Endodermal cell (in vitro differentiated cells): Measurements from ENCODE around the gene MYBPC1. TPM values are rescaled to one million over a fixed set of nuclear protein-coding genes. Genes with fewer than 3 reads are reported as not detected.
"Not testable (repeated sequence)": the region's sequence is repeated elsewhere in the genome, so short reads cannot be mapped to it uniquely, and the experiment has no call there.

Experiments
- DNase-seq: peaks from one replicate; pipeline ENCODE4 v3.0.0-alpha.2; 2017
- H3K27ac ChIP-seq: 2 replicates; pipeline ENCODE4 v1.5.1; 2013; ENCODE audit warnings: mild to moderate bottlenecking, low read depth, low read length, moderate library complexity
- H3K27me3 ChIP-seq: 2 replicates; pipeline ENCODE4 v1.6.1; 2013; ENCODE audit warnings: mild to moderate bottlenecking, low read length, moderate library complexity; ENCODE audit not compliant: insufficient read depth, control insufficient read depth, poor library complexity, severe bottlenecking
- H3K36me3 ChIP-seq: 2 replicates; pipeline ENCODE4 v1.7.0; 2013; ENCODE audit warnings: mild to moderate bottlenecking, low read length, moderate library complexity; ENCODE audit not compliant: control insufficient read depth, insufficient read depth
- H3K4me1 ChIP-seq: one replicate; pipeline ENCODE4 v1.7.0; 2013; ENCODE audit warnings: low read length; ENCODE audit not compliant: control insufficient read depth, insufficient read depth
- H3K4me3 ChIP-seq: 2 replicates; pipeline ENCODE4 v1.5.1; 2013; ENCODE audit warnings: mild to moderate bottlenecking, low read length, moderate library complexity
- H3K9ac ChIP-seq: 2 replicates; pipeline ENCODE4 v1.6.1; 2013; ENCODE audit warnings: mild to moderate bottlenecking, low read length, moderate library complexity; ENCODE audit not compliant: poor library complexity, severe bottlenecking; ENCODE audit errors: extremely low read depth
- H3K9me3 ChIP-seq: 2 replicates; pipeline ENCODE4 v1.6.1; 2013; ENCODE audit warnings: mild to moderate bottlenecking, low read length, moderate library complexity; ENCODE audit not compliant: control insufficient read depth
- H3K27ac Mint-ChIP-seq: 2 replicates; pipeline ENCODE4 v1.8.0; 2020; ENCODE audit warnings: mixed read lengths
- H3K27me3 Mint-ChIP-seq: 2 replicates; pipeline ENCODE4 v1.8.0; 2021; ENCODE audit warnings: mild to moderate bottlenecking, mixed read lengths; ENCODE audit not compliant: insufficient read depth
- H3K36me3 Mint-ChIP-seq: 2 replicates; pipeline ENCODE4 v1.8.0; 2020; ENCODE audit warnings: low read depth, mixed read lengths
- H3K4me1 Mint-ChIP-seq: 2 replicates; pipeline ENCODE4 v1.8.0; 2020; ENCODE audit warnings: mixed read lengths
- H3K4me3 Mint-ChIP-seq: 2 replicates; pipeline ENCODE4 v1.8.0; 2020; ENCODE audit warnings: mild to moderate bottlenecking, moderate library complexity, mixed read lengths
- H3K9me3 Mint-ChIP-seq: 2 replicates; pipeline ENCODE4 v1.8.0; 2020; ENCODE audit warnings: mild to moderate bottlenecking, mixed read lengths
- CTCF ChIP-seq: fragments of 200-600 bp; sonication (generic); conservative IDR thresholded peaks from 2 replicates; pipeline ENCODE4 v1.5.0; 2021; ENCODE audit warnings: antibody characterized with exemption, mild to moderate bottlenecking
- WGBS, 2 experiments: methylation state at CpG; one replicate each; pipeline versions ENCODE4 v1.1.5 to v1.1.7; 2013; ENCODE audit warnings: missing lambda C conversion rate in 2 of 2, mixed read lengths in 1 of 2; ENCODE audit not compliant: insufficient coverage in 1 of 2, insufficient read length in 1 of 2; 5-methylcytosine and 5-hydroxymethylcytosine counted together
- total RNA-seq, 2 donors: library from RNA; stranded (reverse); fragmentation: NEBNext Ultra II Directional in 1 of 2; extraction: Animal tissue kit (Norgen Biotek cat#: 25700) in 1 of 2; gene quantifications; 2 replicates in 1 of 2; 3 replicates in 1 of 2; pipeline ENCODE4 v1.2.1, GENCODE V29; 2021

The MYBPC1 gene
- total RNA-seq, 2 donors from 2014 or later: not detected

- no peaks in the 10 kb centered on the region for H3K36me3 Mint-ChIP-seq
- no peak overlapping the region for H3K27ac Mint-ChIP-seq
- H3K4me1 Mint-ChIP-seq: no peaks in the 10 kb centered on the region
- Histone ChIP-seq H3K9ac (no peak overlapping the region), H3K27me3 (no peaks in the 10 kb centered on the region), H3K4me3 (no peak overlapping the region), H3K27ac (no peak overlapping the region), H3K4me1 (no peaks in the 10 kb centered on the region), H3K36me3 (peaks cover 6% of the 10 kb centered on the region), H3K9me3 (no peaks in the 10 kb centered on the region)
- H3K4me3 Mint-ChIP-seq: no peak overlapping the region
- no peaks in the 10 kb centered on the region for H3K9me3 Mint-ChIP-seq
- no peak for TF ChIP-seq CTCF
- H3K27me3 Mint-ChIP-seq: no peaks in the 10 kb centered on the region
- DNase-seq: no peak
Observed at GRCh38 chr12:101729842-101730241, 135.1 kb downstream of the MYBPC1 start.

- Mint-ChIP-seq H3K36me3 (no peaks in the 10 kb centered on the region), H3K27ac (no peak overlapping the region), H3K4me3 (no peak overlapping the region), H3K9me3 (no peaks in the 10 kb centered on the region), H3K27me3 (no peaks in the 10 kb centered on the region), H3K4me1 (no peaks in the 10 kb centered on the region)
- H3K27me3 ChIP-seq: no peaks in the 10 kb centered on the region
- no peak overlapping the region for H3K27ac ChIP-seq
- no peak for DNase-seq
- no peak overlapping the region for H3K4me3 ChIP-seq
- H3K9ac ChIP-seq: no peak overlapping the region
- 85% methylated on average over 1 of the region's 1 CpG; no CpG with 5 or more reads in 1 of the 2 experiments for WGBS, 2 experiments
- H3K4me1 ChIP-seq: no peaks in the 10 kb centered on the region
- peaks cover 6% of the 10 kb centered on the region for H3K36me3 ChIP-seq
- TF ChIP-seq CTCF: no peak
- no peaks in the 10 kb centered on the region for H3K9me3 ChIP-seq
Observed at GRCh38 chr12:101732318-101732717, 137.5 kb downstream of the MYBPC1 start.

GRCh38 chr12:101733166-101733565 lies 138.4 kb downstream of the MYBPC1 start:
- no peak overlapping the region for H3K4me3 ChIP-seq
- H3K36me3 ChIP-seq: peaks cover 6% of the 10 kb centered on the region
- Mint-ChIP-seq H3K9me3 (no peaks in the 10 kb centered on the region), H3K4me3 (no peak overlapping the region), H3K27me3 (no peaks in the 10 kb centered on the region), H3K36me3 (no peaks in the 10 kb centered on the region), H3K4me1 (no peaks in the 10 kb centered on the region), H3K27ac (no peak overlapping the region)
- no peaks in the 10 kb centered on the region for H3K9me3 ChIP-seq
- no peaks in the 10 kb centered on the region for H3K4me1 ChIP-seq
- WGBS, 2 experiments: 76 to 88% methylated on average over 1 to 2 of the region's 2 CpGs
- TF ChIP-seq CTCF: no peak
- no peak for DNase-seq
- no peak overlapping the region for H3K27ac ChIP-seq
- no peak overlapping the region for H3K9ac ChIP-seq
- no peaks in the 10 kb centered on the region for H3K27me3 ChIP-seq

- H3K36me3 ChIP-seq, H3K4me3 Mint-ChIP-seq, H3K36me3 Mint-ChIP-seq, H3K27me3 ChIP-seq, H3K9me3 ChIP-seq, H3K27me3 Mint-ChIP-seq, H3K27ac Mint-ChIP-seq, H3K9ac ChIP-seq, H3K4me1 Mint-ChIP-seq, H3K27ac ChIP-seq, H3K4me3 ChIP-seq, H3K4me1 ChIP-seq, H3K9me3 Mint-ChIP-seq, DNase-seq: not testable (repeated sequence)
- 95 to 100% methylated on average over 2 to 5 of the region's 5 CpGs for WGBS, 2 experiments
Observed at GRCh38 chr12:101734482-101734881, 139.7 kb downstream of the MYBPC1 start.
